HPDE6-E6E7 (cell line): ENCODE results near the gene MTF2.

Source experiments
- DNase-seq: peaks from one replicate; pipeline ENCODE4 v3.0.0; 2011; ENCODE audit warnings: missing footprints; ENCODE audit errors: extremely low spot score

MTF2 gene

DNA sequence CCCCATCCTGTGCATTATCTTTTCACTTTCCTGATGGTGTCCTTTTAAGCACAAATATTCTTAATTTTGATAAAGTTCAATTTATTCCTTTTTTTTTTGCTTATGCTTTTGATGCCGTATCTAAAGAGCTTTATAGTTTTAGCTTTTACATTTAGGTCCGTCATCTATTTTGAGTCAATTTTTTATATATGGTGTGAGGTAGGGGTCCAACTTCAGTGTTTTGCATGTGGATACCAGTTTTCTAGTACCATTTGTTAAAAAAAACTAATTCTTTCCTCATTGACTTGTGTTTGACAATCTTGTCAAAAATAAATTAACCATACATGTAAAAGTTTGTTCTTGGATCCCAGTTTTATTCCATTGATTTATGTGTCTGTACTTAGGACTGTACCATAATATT is 4.9 kb downstream of the MTF2 start:
- no peak for DNase-seq

DNA sequence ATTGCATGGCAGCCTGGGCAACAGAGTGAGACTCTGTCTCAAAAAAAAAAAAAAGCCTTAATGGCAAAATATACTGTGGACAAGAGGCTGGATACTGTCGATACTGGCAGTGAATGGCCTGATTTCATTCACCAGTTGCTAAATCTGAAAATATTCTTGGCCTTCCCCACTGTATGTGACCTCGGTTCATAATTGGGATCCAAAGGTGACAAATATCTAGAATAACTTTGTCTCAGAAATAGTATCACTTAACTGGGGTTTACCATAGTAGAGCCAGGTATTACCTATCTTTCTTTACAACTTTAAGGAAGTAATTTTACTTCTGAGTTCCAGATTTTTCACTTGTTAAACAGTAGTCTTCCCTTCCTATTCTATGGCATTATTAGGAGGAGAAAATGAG is 8.4 kb downstream of the MTF2 start:
- no peak for DNase-seq

DNA sequence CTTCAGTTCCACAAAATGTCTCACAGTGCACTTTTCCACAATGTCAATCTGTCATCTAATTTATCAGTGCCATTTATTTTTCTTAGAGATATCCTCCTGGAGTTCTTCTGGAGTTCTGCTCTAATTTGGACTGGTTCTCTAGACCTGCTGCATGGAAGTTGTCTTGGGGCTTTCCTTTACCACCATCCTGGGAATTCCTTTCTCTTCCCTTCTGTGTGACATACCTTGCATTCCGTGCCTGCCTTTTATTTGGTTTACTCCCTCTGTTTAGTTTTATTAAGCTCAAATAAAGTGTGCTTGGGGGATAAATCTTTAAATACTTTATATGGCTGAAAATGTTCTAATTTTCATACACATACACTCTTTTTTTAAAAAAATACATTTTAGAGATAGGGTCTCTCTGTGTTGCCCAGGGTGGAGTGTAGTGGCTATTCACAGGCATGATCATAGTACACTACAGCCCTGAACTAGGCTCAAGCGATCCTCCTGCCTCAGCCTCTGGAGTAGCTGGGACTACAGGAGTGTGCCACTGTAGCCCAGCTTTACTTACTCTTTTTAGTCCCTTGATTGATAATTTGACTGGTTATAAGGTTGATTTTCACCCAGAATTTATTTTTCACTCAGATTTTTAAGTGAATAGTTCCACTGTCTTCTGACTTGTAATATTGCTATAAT is 14.4 kb downstream of the MTF2 start:
- no peak for DNase-seq

DNA sequence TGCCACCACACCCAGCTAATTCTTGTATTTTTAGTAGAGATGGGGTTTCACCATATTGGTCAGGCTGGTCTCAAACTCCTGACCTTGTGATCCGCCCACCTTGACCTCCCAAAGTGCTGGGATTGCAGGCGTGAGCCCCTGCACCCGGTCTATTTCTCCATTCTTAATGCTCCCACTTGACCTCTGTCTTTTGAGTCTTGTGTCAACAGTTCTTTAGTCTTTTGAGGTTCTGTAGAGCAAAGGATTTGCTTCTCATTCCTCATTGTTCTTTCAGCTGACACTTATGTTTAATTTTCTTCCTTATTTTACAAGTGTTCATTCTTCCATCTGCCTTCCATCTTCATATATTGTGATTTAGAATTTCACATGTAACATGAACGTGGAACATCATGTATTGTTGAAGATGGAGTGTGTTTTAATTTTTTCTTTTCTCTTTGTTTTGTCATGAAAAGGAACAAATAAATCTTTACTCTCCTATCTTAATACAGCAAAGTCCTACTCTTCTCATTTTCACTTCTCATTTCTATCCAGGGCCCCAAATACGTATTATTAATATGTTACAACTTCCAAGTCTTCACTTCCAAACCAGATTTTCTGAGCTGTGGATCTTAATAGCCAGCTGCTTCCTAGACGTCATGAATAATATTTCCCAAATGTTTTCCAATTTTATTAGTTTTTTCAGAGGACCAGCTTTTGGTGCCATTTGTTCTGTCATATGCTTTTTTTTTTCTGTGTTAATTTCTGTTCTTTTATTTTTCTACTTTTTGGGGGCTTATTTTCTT is 16.9 kb downstream of the MTF2 start:
- DNase-seq, result no peak

DNA sequence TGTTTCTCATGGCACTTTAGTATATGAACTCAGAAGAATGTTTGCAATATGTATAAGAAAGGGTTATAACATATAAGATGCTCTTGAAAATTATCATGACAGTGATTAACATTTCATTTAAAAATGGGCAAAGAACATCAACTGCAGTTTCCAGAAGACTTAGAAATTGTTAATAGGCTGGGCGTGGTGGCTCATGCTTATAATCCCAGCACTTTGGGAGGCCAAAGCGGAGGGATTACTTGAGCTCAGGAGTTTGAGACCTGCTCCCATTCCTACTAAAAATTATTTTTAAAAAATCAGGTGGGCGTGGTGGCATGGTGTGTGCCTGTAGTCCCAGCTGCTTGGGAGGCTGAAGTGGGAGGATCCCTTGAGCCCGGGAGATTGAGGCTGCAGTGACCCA is 23.1 kb downstream of the MTF2 start:
- no peak for DNase-seq

DNA sequence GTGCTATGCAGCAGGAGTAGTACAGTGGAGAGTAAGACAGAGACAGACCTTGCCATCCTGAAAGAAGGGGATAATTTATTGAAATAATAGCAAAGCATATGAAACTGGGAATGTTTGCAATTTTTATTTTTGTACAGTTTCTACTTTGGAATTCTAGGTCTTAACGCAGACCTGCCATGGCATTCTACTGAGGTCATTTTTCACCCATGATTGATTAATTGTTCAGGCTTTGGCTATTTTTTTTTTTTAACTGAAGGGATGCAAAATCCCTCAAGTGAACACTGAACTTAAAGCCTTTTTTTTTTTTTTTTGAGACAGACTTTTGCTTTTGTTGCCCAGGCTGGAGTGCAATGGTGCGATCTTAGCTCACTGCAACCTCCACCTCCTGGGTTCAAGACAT is 27.1 kb downstream of the MTF2 start:
- DNase-seq, result no peak

DNA sequence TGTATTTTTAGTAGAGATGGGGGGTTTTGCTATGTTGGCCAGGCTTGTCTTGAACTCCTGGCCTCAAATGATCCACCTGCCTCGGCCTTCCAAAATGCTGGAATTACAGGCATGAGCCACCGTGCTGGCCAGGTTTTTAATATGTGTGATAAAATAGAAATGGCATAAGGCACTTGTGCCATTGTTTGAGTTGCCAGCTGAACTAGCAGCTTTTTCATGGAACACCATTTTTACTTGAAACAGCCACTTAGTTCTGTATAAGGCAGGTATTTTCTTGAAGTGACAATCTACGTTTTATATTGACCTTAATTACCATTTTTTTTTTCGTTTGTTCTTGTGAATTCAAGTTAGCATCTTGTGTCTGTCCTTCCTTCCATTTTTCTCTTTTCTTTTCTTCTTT is 28.3 kb downstream of the MTF2 start:
- no peak for DNase-seq

DNA sequence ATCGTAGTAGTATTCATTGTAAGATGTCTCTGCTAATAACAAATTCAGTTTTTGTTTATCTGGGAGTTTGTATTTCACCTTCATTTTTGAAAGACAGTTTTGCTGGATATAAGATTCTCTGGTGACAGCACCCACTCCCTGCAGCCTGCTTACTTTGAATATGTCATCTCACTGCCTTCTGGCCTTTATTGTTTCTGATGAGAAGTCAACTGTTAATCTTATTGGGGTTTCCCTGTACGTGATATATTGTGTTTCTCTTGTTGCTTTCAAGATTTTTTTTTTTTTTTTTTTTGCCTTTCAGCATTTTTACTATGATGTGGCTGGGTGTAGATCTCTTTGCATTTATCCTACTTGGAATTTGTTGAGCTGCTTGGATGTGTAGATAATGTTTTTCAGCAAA is 29.3 kb downstream of the MTF2 start:
- DNase-seq, result no peak

DNA sequence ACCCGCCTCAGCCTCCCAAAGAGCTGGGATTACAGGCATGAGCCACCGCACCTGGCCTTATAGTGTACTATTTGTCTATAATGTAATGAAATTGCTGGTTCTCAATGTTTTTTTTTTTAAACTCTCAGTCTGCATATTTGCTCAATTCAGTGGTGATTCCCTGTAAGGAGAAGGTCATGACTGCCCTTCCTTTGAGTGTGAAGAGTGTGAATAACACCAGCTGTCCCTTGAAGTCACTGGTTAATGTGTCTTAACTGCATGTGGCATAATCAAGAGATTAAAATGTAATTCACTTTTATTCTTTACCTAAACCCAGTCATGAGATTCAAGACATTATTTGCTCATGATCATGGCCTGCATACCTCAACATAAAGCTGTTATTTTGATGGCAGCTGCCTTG is 30.5 kb downstream of the MTF2 start:
- no peak for DNase-seq

DNA sequence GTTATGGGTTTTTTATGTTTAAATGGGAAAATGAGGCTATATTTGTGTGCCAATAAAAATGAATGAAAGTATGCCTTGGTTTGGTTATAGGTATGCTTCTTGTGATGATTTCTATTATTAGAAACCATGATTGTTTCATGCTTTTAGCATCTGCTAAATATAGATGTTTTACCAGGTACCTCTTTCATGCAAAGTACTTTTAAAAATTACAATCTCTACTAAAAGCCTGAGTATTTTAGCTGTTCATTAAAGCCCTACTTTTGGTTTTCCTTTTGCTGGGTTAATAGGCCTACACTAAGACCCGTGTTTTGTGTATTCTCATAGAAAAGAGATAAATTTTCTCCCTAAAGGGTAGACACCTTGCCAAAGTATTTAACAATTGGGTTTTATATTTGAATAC is 32.0 kb downstream of the MTF2 start:
- no peak for DNase-seq

DNA sequence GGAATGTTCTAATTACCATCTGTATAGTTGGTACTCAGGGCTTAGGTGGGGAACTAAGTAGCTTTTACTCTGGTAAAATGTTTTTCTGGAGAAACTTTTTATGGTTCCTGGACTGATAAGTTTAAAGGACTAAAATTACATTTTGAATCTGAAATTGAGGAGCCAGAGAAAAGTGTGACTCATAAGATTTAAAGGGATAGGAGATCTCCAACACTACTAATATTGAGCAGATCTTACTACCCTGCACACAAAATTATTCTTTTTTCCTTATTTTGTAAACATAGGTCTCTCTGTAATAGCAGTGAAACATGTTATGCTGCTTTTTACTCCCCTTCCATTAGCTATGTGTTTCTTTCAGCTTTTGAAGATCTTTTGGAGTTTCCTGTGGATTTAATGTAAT is 32.5 kb downstream of the MTF2 start:
- no peak for DNase-seq

DNA sequence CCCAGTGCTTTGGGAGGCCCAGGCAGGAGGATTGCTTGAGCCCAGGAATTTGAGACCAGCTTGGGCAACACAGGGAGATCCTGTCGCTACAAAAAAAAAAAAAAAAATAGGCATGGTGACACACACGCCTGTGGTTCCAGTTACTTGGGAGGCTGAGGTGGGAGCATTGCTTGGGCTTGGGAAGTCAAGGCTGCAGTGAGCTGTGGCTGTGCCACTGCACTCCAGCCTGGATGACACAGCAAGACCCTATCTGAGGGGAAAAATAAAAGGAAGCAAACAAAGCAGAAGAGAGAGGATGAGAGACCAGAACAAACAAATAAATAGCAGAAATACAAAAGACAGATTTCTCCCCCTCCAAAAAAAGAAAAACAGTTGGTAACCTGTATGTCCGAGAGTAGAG is 34.0 kb downstream of the MTF2 start:
- no peak for DNase-seq

DNA sequence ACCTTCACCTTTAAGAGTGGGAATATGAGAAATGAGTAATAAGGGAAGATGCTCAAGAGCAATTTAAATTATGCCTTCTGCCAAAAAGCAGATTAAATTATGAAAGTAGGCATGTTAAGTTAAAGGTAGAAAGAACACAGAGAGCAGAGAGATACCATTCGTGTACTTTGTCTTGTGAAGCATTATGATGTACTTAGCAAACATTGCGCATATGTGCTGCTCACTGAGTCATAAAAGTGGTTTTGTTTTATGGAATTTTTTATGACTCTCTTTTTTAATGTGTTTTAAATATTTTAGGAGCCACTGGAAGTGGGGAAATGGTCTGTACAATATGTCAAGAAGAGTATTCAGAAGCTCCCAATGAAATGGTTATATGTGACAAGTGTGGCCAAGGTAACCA is 35.3 kb downstream of the MTF2 start:
- DNase-seq, result no peak

DNA sequence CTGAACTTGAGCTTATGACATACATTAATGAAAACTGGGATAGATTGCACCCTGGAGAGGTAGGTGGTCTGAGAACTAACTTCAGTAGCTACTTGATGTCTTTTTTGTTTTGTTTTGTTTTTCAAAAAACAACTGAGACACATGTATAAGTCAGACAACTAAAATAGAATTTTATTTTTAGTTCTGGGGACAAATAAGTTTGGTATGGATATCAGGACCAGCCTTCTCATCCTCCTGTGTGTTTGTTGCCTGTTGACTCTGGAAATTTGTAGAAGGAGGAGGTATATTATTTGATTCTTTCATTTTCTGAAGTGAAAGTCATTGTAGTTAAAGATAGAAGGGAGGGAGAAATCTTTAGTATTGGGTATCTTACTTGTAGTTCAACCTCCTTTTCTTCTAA is 41.5 kb downstream of the MTF2 start:
- DNase-seq, result no peak

DNA sequence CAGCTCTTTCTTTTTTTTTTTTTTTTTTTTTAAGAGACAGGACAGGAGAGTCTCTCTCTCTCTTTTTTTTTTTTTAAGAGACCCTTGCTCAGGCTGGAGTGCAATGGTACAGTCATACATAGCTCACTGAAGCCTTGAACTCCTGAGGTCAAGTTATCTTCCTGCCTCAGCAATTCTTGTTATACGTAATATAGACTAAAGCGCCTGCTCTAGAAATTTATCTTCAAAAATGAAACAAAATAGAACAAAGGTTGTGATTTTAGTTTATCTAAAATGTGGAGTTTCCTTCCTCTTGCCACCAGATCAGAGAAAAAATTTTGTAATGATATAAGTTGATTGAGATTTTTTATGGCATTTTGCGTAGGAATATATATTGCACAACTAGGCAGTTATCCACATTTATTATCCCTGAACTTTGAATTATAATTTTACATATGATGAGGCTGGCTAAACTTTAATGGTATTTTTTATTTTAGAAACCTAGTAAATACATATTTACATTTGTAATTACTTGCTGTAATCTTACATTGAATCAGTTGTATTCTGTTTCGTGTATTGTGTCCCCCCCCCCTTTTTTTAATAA is 44.2 kb downstream of the MTF2 start:
- DNase-seq, result no peak

DNA sequence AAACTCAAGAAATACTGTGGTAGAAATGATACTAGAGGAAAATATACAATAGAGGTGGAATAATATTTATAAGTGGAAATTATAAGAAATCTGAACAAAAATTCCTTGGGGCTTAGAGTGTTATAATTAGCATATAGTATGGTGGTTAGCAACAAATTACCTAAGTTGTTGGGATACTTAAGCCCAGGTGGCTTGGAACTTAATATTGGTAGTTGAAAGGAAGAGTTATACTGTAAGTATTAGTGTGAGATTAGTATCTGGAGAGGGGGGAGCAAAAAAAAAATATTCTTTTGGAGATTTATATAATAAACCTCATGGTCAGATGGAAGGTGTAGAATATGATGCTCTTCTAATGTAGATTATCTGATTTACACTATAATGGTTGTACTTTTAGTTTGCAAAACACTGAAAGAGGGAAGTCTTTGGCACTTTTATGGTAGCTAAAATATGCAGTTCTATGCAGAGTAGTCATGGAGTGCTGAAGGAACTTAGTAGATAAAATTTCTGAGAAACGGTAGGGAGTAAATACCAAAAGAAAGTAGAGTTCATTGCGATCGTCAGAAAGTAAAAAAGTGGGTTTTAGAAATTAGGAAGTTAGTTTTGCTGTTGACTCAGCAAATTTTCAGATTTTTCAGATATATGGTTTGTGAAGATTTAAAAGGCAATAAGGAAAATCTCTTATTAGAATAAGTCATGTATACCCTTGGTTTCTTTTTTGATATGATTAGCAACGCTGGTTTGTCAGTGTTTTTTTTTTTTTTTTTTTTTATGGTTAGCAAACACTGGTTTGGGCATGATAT is 45.7 kb downstream of the MTF2 start:
- no peak for DNase-seq

DNA sequence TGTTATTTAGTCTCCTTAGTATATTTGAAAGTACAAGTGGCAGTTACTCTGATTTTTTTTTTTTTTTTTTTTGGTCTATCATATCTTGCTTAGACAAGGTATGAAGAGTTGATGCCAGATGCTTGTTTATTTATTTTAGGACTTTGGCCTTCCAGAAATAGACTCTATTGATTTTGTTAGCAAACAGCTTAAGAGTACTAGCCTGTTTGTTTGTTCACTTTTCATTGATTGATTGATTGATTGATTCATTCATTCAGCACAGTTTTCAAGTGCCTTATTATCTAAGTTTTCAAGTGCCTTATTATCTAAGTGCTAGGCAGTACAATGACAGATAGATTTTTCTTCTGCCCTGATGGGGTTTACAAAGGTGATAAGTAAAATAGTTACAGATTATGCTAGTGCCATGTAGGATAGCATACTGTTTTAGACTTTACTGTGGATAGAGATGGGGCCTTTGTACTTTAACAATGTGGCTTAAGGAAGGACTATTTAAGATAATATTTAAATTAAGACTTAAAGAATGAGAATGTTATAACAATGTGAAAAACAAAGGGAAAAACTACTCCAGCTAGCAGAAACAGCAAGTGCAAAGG is 50.5 kb downstream of the MTF2 start:
- no peak for DNase-seq

DNA sequence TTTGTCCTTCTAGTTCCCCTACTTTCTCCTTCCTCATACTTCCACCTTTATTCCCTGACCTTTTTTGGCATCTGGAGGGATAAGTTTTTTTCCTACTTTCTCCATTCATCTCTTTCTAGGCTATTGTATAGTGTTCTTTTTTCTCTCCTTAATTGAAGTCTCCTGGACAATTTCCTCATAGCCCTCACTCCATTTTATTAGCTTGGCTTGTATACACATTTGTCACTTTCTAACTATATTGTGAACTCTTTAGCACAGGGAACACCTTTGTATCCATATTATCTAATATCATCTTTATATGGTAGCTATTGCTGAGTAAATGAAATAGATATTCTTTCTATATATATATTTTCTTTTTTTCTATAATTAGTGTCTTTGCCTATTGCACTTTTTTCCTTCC is 53.6 kb downstream of the MTF2 start:
- DNase-seq, result no peak

DNA sequence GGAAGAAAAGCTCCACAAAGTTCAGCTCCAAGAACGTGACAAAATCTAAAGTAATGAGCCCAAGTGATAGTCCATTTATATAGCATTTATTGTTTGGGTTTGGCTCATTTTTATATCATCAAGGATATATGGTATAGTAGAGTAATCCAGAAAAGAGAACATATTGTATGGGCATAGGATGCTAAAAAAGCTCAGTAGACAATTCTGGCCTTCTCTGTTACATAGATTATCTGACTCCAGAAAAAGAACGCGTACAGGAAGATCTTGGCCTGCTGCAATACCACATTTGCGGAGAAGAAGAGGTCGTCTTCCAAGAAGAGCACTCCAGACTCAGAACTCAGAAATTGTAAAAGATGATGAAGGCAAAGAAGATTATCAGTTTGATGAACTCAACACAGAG is 57.4 kb downstream of the MTF2 start:
- DNase-seq, result no peak

DNA sequence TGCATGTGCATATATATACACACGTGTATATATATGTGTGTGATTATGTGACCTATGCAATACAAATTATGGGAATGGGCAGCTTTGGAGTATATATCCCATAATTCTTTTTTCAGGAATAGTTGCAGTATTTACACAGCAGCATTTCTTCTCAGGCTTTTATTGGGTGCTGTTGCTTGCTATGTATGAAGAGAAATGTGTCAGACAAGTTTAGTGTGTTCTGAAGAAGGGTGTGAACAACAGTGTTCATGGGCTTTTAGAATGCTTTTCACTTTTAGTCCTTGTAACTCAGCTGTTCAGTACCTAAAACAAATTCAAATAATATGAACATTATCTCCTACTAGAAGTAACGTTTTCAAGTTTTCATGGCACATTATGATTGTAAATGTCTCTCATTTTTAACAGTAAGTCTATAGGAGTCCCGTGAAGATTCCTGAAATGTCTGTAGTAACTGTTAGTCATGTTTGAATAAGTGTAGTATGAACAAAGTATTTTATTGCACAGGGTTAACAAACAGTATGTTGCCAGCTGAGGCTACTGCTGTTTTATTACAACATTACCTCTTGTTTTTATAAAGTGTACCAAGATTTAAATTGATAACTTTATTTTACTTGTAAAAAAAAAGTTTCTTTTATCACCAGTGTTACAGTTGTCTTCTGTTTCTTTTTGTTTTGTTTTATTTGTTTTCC is 58.7 kb downstream of the MTF2 start:
- no peak for DNase-seq

DNA sequence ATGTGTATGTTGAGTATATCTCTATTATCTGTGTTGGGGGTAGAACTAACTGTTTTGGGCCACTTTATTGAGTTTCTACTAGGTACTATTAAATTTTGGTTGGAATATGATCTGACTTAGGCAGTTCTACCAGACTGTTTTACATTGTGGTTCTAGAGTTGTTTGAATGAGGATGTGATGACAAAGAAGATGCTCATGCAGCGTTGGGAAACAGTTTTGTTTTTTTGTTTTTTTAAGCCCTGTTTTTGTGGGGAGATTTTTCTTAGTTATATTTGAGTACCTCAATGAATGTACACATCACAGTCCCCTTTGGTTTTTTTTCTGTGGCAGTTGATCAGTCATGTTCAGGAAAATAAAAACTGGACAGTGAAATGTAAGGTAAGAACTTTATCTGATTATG is 61.0 kb downstream of the MTF2 start:
- no peak for DNase-seq

DNA sequence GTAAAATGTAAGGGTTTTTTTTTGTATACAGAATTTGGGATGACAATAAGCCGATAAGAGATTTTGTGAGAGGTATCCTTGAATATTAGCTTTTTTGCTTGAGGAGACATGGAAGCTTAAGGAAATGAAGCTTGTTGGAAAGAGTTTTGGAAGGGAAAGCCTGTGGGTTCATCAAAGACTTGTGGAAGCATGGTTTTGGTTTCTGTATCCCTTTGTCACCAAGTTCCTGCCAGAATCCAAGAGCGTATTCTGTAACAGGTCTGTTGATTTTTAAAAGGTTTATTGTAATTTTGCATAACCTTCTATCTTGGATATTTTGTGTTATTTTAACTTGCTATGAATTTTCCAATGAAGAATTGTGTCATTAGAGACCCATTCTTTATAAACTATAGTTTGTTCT is 63.1 kb downstream of the MTF2 start:
- no peak for DNase-seq
